DOHH2 (cell line): ENCODE results near the gene SERPING1.

Source experiments
- H3F3A ChIP-seq: fragments of 200-600 bp; sonication (generic), shearing (Covaris generic); 2 replicates; pipeline ENCODE4 v1.6.0; 2016; ENCODE audit warnings: antibody characterized with exemption, mild to moderate bottlenecking; ENCODE audit not compliant: control insufficient read depth, insufficient read depth
- H3K27ac ChIP-seq: fragments of 200-600 bp; sonication (generic); 2 replicates; pipeline ENCODE4 v1.5.1; 2014; ENCODE audit warnings: low read depth, mild to moderate bottlenecking, low read length, moderate library complexity
- H3K27me3 ChIP-seq: fragments of 200-600 bp; sonication (generic); 2 replicates; pipeline ENCODE4 v1.6.1; 2014; ENCODE audit warnings: mild to moderate bottlenecking, low read length, mixed read lengths; ENCODE audit not compliant: control insufficient read depth
- H3K36me3 ChIP-seq: fragments of 200-600 bp; sonication (generic); 2 replicates; pipeline ENCODE4 v1.6.1; 2014; ENCODE audit warnings: mild to moderate bottlenecking, low read length, moderate library complexity, mixed read lengths; ENCODE audit not compliant: control insufficient read depth
- H3K4me1 ChIP-seq: fragments of 200-600 bp; sonication (generic); 2 replicates; pipeline ENCODE4 v1.6.1; 2014; ENCODE audit warnings: mild to moderate bottlenecking, low read length, mixed read lengths; ENCODE audit not compliant: control insufficient read depth
- H3K4me2 ChIP-seq: fragments of 200-600 bp; sonication (generic); 2 replicates; pipeline ENCODE4 v1.6.0; 2014; ENCODE audit warnings: mild to moderate bottlenecking, low read length, moderate library complexity
- H3K4me3 ChIP-seq: fragments of 200-600 bp; sonication (generic); 2 replicates; pipeline ENCODE4 v1.5.1; 2014; ENCODE audit warnings: mild to moderate bottlenecking, low read length, mixed read lengths
- H3K79me2 ChIP-seq: fragments of 200-600 bp; sonication (generic); 2 replicates; pipeline ENCODE4 v1.6.1; 2014; ENCODE audit warnings: mild to moderate bottlenecking, low read length, mixed read lengths; ENCODE audit not compliant: control insufficient read depth
- H3K9me2 ChIP-seq: fragments of 200-600 bp; sonication (generic); replicated peaks from 2 replicates; pipeline ENCODE4 v1.6.1; 2014; ENCODE audit warnings: mild to moderate bottlenecking, low read length, mixed read lengths; ENCODE audit not compliant: control insufficient read depth
- H3K9me3 ChIP-seq: fragments of 200-600 bp; sonication (generic); 2 replicates; pipeline ENCODE4 v1.6.1; 2014; ENCODE audit warnings: antibody characterized with exemption, low read length, mixed read lengths; ENCODE audit not compliant: control insufficient read depth, insufficient read depth
- H4K20me1 ChIP-seq: fragments of 200-600 bp; sonication (generic); 2 replicates; pipeline ENCODE4 v1.6.0; 2014; ENCODE audit warnings: low read depth, mild to moderate bottlenecking, antibody characterized with exemption, low read length, moderate library complexity; ENCODE audit not compliant: control insufficient read depth, insufficient read depth
- EZH2phosphoT487 ChIP-seq: fragments of 200-600 bp; sonication (generic); IDR thresholded peaks from 2 replicates; pipeline ENCODE4 v1.6.1; 2017; ENCODE audit warnings: borderline replicate concordance, mild to moderate bottlenecking, antibody characterized with exemption, low read length, moderate library complexity, mixed read lengths
- TF ChIP-seq, protein P1 (sequence below): fragments of 200-600 bp; sonication (generic); IDR thresholded peaks from one replicate; pipeline ENCODE4 v1.5.1; 2014; ENCODE audit warnings: antibody characterized with exemption, mild to moderate bottlenecking, low read depth, low read length; ENCODE audit not compliant: poor library complexity, severe bottlenecking

The SERPING1 gene

GRCh38 chr11:57597916-57598830 lies 688 bp downstream of the SERPING1 start:
- no peak for TF ChIP-seq EZH2phosphoT487
- TF ChIP-seq, protein P1, sequence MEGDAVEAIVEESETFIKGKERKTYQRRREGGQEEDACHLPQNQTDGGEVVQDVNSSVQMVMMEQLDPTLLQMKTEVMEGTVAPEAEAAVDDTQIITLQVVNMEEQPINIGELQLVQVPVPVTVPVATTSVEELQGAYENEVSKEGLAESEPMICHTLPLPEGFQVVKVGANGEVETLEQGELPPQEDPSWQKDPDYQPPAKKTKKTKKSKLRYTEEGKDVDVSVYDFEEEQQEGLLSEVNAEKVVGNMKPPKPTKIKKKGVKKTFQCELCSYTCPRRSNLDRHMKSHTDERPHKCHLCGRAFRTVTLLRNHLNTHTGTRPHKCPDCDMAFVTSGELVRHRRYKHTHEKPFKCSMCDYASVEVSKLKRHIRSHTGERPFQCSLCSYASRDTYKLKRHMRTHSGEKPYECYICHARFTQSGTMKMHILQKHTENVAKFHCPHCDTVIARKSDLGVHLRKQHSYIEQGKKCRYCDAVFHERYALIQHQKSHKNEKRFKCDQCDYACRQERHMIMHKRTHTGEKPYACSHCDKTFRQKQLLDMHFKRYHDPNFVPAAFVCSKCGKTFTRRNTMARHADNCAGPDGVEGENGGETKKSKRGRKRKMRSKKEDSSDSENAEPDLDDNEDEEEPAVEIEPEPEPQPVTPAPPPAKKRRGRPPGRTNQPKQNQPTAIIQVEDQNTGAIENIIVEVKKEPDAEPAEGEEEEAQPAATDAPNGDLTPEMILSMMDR: no peak
- no peaks in the 10 kb centered on the region for H3K9me3 ChIP-seq
- no peaks in the 10 kb centered on the region for H3F3A ChIP-seq
- H3K27me3 ChIP-seq: peaks cover 26% of the 10 kb centered on the region
- H3K9me2 ChIP-seq: no peaks in the 10 kb centered on the region
- H3K36me3 ChIP-seq: no peaks in the 10 kb centered on the region
- no peaks in the 10 kb centered on the region for H4K20me1 ChIP-seq
- no peak overlapping the region for H3K27ac ChIP-seq
- H3K4me3 ChIP-seq: no peak overlapping the region
- no peaks in the 10 kb centered on the region for H3K4me1 ChIP-seq
- no peaks in the 10 kb centered on the region for H3K79me2 ChIP-seq
- no peak overlapping the region for H3K4me2 ChIP-seq

DNA sequence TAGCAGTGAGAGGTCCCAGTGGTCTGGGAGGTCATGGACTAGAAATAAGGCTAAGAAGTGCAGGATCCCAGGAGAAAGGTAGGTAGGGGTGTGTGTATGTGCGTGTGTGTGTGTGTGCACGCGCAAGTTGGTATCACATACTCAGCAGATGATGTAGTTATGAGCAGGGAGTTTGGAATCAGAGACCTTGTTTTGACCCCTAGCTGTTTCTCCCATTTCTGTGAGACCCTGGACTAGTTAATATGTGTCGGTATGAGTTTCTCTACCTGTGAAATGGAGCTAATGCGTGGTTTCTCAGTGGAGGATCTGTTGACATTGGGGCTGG lies 1.3 kb downstream of the SERPING1 start:
- no peak for TF ChIP-seq EZH2phosphoT487
- TF ChIP-seq, protein P1: no peak
- Histone ChIP-seq H3K27ac (no peak overlapping the region), H3K9me3 (no peaks in the 10 kb centered on the region), H3K27me3 (peaks cover 26% of the 10 kb centered on the region), H3K4me2 (no peak overlapping the region), H3K4me1 (no peaks in the 10 kb centered on the region), H3K9me2 (no peaks in the 10 kb centered on the region), H3K79me2 (no peaks in the 10 kb centered on the region), H3K36me3 (no peaks in the 10 kb centered on the region), H3F3A (no peaks in the 10 kb centered on the region), H4K20me1 (no peaks in the 10 kb centered on the region), H3K4me3 (no peak overlapping the region)

GRCh38 chr11:57599381-57599780 lies 1.9 kb downstream of the SERPING1 start:
- H3K4me3 ChIP-seq: no peak overlapping the region
- TF ChIP-seq, protein P1: no peak
- no peak for TF ChIP-seq EZH2phosphoT487
- H4K20me1 ChIP-seq: no peaks in the 10 kb centered on the region
- peaks cover 26% of the 10 kb centered on the region for H3K27me3 ChIP-seq
- H3K4me2 ChIP-seq: no peak overlapping the region
- no peaks in the 10 kb centered on the region for H3F3A ChIP-seq
- no peak overlapping the region for H3K27ac ChIP-seq
- no peaks in the 10 kb centered on the region for H3K9me3 ChIP-seq
- H3K4me1 ChIP-seq: no peaks in the 10 kb centered on the region
- H3K9me2 ChIP-seq: no peaks in the 10 kb centered on the region
- H3K79me2 ChIP-seq: no peaks in the 10 kb centered on the region
- H3K36me3 ChIP-seq: no peaks in the 10 kb centered on the region
